ENCODE data around the gene AFDN.
A peak's percentile ranks its signal among the peaks of the same experiment; 100 is the strongest.

AFDN gene

GRCh38 chr6:167826896-167827582 lies at the start of gene AFDN:
Gene AFDN, plus strand, starts transcription at chr6:167826911. Its CDS starts 222 bp downstream, at chr6:167827133.
- DNase-seq = peak; percentile 36

GRCh38 chr6:167778497-167779128 lies 48.1 kb upstream of the AFDN start:
- DNase-seq = no peak

GRCh38 chr6:167779129-167779992 lies 47.4 kb upstream of the AFDN start:
- no peak for DNase-seq

- DNase-seq = no peak
Observed at GRCh38 chr6:167779993-167780655, 46.6 kb upstream of the AFDN start.

- no peak for DNase-seq
Observed at GRCh38 chr6:167781066-167781767, 45.5 kb upstream of the AFDN start.

- DNase-seq = no peak
Observed at GRCh38 chr6:167781868-167782267, 44.8 kb upstream of the AFDN start.

GRCh38 chr6:167782698-167783517 lies 43.8 kb upstream of the AFDN start:
- DNase-seq = no peak

- DNase-seq = no peak
Observed at GRCh38 chr6:167786853-167787675, 39.6 kb upstream of the AFDN start.

- no peak for DNase-seq
Observed at GRCh38 chr6:167787896-167788562, 38.7 kb upstream of the AFDN start.

- no peak for DNase-seq
Observed at GRCh38 chr6:167788563-167788903, 38.2 kb upstream of the AFDN start.

- no peak for DNase-seq
Observed at GRCh38 chr6:167789358-167789757, 37.4 kb upstream of the AFDN start.

- DNase-seq = no peak
Observed at GRCh38 chr6:167791091-167791779, 35.5 kb upstream of the AFDN start.

- no peak for DNase-seq
Observed at GRCh38 chr6:167791780-167792478, 34.8 kb upstream of the AFDN start.

GRCh38 chr6:167793421-167793820 lies 33.3 kb upstream of the AFDN start:
- no peak for DNase-seq

GRCh38 chr6:167794161-167795157 lies 32.3 kb upstream of the AFDN start:
- DNase-seq = no peak

GRCh38 chr6:167795321-167795811 lies 31.3 kb upstream of the AFDN start:
- DNase-seq = no peak

GRCh38 chr6:167795874-167796191 lies 30.9 kb upstream of the AFDN start:
- no peak for DNase-seq
